Globus pallidus (tissue), 1 donor: ENCODE data around the gene MYLK.
"Not testable (repeated sequence)": the region's sequence is repeated elsewhere in the genome, so short reads cannot be mapped to it uniquely, and the experiment has no call there.

ENCODE experiments used
- DNase-seq: peaks from one replicate; pipeline ENCODE4 v3.0.0-alpha.2; 2015; ENCODE audit warnings: low spot score

Gene MYLK, protein sequence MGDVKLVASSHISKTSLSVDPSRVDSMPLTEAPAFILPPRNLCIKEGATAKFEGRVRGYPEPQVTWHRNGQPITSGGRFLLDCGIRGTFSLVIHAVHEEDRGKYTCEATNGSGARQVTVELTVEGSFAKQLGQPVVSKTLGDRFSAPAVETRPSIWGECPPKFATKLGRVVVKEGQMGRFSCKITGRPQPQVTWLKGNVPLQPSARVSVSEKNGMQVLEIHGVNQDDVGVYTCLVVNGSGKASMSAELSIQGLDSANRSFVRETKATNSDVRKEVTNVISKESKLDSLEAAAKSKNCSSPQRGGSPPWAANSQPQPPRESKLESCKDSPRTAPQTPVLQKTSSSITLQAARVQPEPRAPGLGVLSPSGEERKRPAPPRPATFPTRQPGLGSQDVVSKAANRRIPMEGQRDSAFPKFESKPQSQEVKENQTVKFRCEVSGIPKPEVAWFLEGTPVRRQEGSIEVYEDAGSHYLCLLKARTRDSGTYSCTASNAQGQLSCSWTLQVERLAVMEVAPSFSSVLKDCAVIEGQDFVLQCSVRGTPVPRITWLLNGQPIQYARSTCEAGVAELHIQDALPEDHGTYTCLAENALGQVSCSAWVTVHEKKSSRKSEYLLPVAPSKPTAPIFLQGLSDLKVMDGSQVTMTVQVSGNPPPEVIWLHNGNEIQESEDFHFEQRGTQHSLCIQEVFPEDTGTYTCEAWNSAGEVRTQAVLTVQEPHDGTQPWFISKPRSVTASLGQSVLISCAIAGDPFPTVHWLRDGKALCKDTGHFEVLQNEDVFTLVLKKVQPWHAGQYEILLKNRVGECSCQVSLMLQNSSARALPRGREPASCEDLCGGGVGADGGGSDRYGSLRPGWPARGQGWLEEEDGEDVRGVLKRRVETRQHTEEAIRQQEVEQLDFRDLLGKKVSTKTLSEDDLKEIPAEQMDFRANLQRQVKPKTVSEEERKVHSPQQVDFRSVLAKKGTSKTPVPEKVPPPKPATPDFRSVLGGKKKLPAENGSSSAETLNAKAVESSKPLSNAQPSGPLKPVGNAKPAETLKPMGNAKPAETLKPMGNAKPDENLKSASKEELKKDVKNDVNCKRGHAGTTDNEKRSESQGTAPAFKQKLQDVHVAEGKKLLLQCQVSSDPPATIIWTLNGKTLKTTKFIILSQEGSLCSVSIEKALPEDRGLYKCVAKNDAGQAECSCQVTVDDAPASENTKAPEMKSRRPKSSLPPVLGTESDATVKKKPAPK (N-terminal part only)

DNA sequence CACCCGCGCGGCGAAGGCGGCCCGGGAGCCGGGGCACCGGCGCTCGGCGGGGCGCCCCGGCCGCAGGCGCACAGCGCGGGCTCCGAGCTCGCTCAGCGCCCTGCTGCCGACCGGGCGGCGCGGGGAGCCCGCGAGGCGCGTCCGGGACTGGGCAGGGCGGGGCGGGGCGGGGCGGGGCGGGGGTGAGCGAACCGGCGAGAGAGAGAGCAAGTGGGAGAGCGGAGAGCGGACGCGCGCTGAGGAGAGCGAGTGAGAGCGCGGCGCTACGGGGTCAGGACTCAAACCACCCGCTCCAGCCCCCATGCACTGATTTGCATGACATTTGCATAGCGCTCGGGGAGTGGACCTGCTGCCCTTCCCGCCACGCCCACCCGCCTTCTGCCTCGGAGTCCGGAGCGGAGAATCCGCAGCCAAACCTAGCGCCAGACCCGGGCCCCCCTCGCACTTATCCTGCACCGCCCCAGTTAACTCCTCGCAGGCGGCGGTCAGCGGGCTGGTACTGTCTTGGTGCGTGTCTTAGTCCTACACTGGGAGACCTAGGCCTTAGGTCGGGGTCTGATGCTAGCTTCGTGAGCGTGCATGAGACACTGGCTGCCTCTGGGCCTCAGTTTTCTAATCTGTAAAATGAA is at the start of gene MYLK:
Gene MYLK (minus strand): TSS at position 130 of the 629 bp plus-strand sequence. CDS start 90,491 bp downstream, outside the sequence.
- DNase-seq: peak; percentile 1

DNA sequence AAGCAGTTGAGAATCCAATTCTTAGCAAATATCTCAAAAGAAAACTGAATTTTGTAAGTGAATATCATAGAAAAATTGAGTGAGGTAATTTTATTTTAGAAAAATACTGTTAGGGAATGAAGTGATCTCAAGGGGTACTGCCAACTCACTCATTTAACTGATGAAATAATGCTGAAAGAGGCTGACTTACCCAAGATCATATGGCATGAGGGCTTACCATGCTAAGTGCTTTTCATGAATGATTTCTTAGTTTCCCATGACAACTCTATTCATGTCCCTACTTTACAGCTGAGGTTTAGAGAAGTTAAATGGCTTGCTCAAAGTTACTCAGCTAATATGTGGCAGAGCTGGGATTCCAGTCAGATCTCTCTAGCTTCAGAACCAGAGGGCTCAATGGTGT is 46.3 kb upstream of the MYLK start:
- no peak for DNase-seq

DNA sequence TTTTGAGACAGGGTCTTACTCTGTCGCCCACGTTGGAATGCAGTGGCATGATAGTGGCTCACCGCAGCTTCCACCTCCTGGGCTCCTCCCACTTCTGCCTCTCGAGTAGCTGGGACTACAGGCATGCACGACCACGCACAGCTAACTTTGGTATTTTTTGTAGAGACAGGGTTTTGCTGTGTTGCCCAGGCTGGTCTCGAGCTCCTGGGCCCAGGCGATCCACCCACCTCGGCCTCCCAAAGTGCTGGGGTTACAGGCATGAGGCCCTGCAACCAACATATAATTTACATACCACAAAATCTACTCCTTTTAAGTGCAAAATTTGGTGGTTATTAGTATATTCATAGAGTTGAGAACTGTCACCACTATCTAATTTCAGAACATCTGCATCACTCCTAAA is 45.2 kb upstream of the MYLK start:
- DNase-seq: no peak

DNA sequence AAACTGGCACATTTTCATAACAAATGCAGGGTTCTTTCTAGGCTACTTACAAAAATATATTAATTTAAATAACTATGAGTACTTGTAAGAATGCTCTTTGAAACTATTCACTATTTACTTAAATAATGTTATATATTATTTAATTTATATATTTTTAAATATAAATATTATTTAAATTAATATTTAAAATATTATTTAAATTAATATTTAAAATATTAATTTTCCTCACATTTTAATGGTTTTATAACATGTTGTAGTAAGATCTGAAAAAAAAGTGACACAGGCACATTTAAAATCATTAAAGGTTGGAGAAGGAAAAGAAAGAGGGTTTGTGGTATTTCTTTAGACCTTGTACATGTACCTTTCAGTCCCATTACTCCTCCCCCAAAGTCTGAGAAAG is 42.3 kb upstream of the MYLK start:
- no peak for DNase-seq

DNA sequence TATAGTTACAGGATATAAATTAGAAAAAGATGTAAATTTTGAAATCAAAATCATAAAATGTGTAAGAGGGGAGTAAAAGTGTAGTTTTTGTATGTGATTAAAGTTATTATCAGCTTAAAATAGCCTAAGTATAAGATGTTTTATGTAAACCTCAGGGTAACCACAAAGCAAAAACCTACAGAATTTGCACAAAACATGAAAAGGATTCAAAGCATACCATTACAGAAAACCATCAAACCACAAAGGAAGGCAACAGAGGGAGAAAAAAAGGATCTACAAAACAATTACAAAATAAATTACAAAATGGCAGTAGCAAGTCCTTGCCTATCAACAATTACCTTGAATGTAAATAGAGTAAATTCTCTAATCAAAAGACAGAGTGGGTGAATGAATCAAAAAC is 36.7 kb upstream of the MYLK start:
- DNase-seq: no peak

DNA sequence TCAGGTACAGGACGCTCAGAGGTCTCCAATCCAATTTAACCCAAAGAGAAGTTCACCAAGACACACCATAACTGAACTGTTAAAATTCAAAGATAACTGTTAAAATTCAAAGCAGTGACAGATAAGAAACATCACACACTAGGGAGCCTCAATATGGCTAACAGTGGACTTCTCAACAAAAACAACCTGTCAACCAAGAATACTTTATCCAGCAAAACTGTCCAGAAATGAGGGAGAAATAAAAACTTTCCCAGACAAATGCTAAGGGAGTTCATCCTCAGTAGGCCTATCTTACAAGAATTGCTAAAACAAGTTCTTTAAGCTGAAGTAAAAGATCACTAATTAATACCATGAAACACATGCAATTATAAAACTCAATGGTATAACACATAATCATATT is 36.3 kb upstream of the MYLK start:
- DNase-seq: no peak

DNA sequence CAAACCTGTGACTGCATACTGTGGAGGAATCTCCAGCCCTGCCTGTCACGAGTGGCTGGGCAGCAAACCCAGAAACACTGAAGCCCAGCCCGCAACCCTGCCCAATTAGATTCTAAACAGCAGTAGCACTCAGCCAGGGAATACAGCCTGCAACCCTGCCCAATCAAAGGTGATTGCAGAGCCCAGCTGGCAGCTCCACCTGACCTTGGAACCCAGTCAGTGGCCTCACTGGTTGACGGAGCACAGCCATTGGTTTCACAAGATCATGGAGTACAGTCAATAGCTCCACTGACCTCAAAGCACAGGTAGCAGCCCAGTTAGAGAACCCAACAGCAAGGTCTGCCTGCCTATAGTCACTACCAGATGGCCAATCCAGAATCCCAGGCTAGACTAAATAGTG is 35.2 kb upstream of the MYLK start:
- no peak for DNase-seq

DNA sequence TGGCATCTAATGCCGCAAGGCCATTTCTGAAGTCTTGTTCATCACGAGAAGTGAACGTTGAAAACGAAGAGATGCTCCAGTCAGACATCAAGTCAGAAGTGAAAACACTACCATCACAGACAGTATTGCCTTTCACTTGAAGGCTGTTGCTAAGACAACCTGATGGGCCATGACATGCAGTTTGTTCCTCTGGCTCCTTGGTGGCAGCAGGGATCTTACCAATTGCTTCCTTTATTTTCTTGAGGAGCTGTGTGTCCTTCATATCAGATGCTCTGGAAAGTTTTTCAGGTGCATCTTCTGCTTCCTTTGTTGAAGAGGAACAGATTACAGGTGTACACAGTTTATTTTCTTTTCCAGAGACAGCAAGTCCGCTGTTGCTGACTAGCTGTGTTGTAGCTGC is 30.7 kb upstream of the MYLK start:
- peak; percentile 1 for DNase-seq

DNA sequence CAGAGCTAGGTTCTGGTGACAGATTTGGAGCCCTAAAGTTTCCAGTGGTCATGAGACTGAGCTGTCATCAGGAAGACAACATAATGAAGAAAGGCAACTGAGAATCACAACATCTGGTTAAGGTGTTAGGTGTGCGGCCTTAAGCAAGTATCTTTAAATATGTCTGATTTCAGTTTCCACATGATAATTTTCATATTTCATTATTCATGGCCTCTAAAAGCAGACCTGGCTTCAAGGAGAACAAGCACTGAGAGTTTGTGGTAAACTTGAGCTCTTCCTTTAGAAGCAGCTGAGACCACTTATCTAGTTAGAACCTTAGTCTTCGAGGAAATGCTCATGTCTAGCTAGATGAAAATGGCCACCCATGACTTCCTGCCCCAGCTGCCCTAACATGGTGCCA is 25.7 kb upstream of the MYLK start:
- DNase-seq: no peak

DNA sequence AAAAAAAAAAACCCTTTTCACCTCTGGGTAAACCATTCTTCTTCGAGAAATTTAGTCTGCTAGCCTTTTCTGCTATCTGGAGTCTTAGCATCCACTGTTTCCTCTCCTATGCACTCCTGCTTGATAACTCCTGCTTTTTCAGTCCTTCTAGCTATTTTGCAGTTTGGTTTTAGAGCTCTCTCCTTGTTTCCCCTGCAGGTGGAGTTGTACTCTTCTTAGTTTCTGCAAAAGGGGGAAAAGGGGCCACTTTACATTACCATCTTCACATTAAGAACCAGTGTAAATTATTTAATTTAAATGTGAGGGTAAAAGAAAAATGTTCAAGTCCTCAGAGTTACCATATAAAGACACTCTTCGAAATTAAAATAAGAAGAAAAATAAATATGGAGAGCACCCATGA is 23.6 kb upstream of the MYLK start:
- no peak for DNase-seq

DNA sequence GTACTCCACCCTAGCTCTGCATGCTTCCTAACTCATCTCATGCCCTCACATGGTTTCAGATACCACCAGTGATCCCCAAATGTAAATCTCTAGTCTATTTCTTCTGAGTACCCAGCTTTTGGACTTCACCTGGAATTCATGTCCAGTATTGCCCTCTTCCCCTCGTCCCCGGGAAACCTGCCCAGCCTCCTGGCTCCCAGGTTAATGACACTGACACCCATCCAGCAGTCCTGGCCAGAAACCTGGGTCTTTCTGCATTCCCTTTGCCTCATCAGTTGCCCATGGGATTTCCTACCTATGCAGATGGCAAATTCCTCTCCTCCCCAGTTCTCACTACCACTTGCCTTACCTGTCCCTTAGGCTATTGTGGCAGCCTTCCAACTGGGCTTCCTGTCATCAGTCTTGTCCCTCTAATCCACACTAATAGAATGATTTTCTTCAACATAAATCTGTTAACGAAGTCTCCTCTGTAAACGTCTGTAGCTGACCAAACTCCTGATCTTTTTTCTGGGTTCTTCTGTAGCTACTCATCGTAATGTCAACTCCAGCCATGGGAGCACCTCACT is 15.3 kb upstream of the MYLK start:
- DNase-seq: no peak

DNA sequence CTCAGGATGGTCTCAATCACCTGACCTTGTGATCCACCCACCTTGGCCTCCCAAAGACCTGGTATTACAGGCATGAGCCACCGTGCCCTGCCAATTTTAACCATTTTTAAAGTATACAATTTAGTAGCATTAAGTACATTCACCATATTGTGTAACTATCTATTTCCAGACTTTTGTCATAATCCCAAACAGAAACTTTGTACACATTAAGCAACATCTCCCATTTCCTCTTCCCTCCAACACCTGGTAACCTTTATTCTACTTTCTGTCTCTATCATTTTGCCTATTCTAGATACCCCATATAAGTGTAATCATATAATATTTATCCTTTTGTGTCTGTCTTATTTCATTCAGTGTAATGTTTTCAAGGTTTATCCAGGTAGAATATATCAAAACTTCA is 8.9 kb upstream of the MYLK start:
- DNase-seq: no peak

DNA sequence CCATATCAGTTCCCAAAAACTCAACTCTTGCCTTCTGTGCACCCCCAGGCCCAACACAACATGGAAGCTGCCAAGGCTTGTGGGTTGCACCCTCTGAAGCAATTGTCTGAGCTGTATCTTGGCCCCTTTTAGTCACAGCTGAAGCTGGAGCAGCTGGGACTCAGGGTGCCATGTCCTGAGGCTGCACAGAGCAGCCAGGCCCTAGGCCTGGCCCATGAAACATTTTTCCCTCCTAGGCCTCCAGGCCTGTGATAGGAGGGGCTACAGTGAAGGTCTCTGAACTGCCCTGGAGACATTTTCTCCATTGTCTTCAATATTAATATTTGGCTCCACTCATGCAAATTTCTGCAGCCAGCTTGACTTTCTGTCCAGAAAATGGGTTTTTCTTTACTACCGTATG is 8.1 kb upstream of the MYLK start:
- no peak for DNase-seq

DNA sequence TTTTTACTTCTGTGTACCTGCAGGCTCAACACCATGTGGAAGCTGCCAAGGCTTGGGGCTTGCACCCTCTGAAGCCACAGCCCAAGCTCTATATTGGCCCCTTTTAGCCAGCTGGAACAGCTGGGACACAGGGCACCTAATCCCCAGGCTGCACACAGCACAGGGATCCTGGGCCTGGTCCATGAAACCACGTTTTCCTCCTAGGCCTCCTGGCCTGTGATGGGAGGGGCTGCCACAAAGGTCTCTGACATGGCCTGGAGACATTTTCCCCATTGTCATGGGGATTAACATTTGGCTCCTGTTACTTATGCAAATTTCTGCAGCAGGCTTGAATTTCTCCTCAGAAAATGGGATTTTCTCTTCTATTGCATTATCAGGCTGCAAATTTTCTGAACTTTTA is 6.9 kb upstream of the MYLK start:
- not testable (repeated sequence) for DNase-seq

DNA sequence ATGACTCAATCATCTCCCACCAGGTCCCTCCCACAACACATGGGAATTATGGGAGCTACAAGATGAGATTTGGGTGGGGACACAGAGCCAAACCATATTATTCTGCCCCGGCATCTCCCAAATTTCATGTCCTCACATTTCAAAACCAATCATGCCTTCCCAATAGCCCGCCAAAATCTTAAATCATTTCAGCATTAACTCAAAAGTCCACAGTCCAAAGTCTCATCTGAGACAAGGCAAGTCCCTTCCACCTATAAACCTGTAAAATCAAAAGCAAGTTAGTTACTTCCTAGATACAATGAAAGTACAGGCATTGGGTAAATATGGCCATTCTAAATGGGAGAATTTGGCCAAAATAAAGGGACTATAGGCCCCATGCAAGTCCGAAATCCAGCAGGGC is 6.0 kb upstream of the MYLK start:
- not testable (repeated sequence) for DNase-seq

DNA sequence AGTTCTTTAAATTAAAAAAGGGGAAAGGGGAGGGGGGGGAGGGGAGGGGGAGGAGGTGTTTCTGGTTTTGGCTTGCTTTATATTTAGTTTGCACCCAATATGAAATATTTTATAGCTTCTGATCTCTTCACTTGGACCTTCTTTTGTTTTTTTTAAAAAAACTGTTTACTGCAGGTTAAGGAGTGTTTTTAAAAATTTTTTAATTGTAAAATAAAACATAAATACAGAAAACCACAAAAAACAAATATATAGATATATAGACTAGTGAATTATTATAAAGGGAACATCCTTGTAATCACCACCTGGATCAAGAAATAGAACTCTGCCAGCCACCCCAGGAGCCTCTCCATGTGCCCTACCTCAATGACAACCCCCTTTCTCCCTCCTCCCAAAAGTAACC is 861 bp upstream of the MYLK start:
- no peak for DNase-seq

DNA sequence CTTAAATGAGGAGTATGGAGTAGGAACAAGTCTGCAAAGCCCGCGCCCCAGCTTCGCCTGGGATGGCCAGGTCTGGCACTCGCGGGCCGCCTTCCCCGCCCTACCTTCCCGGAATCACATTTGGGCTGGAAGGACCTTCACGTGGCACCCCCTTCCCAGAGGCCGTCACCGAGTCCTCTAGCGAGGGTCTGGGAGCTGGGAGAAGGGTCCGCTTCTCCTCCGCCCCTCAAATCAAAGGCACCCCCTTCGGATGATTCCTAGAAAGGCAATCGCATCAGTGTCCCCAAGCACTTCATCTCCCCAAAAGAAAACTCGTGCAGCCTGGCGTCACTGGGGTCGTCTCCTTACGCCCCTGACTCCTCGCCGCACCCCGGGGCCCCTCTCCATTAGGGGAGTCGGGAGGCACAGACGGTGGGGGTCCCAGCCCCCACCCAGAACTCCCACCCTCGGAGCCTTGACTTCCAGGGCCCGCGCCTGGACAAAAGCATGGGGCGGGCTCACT is 380 bp downstream of the MYLK start:
- DNase-seq: no peak

DNA sequence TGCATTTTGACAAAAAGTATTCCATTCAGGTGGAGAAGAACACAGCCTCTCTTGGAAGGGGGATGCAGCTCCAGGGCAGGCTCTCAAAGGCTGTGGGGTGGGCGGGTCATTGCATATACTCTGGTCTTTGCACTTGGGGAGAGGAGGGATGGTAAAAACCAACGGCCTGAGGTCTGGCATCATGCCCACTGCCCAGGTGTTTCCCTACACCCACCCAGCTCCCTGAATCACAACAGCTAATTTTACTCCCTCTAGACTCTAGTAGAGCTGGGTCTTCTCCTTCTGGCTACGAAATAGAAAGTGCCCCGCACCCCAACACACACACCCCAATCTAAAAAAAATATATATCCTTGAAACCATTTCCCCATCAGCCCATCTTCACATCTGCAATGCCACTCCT is 1.0 kb downstream of the MYLK start:
- no peak for DNase-seq

DNA sequence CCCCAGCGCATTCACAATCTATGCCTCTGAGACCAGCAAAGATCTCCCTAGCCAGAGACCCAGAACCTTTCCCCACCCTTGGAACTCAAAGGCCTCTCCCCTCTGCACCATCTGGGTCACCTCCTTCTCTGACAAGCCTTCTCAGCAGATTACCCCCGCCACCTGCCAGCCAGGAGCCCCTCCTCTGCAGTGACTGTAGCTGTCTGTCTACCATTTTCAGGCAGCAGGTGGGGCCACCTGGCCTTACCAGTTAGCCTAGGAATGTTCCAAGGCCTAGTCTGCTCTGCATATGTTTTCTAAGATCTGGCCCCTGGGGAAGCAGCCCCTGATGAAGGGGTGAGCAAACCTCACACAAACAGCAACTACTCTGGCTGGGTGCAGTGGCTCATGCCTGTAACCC is 2.4 kb downstream of the MYLK start:
- no peak for DNase-seq

DNA sequence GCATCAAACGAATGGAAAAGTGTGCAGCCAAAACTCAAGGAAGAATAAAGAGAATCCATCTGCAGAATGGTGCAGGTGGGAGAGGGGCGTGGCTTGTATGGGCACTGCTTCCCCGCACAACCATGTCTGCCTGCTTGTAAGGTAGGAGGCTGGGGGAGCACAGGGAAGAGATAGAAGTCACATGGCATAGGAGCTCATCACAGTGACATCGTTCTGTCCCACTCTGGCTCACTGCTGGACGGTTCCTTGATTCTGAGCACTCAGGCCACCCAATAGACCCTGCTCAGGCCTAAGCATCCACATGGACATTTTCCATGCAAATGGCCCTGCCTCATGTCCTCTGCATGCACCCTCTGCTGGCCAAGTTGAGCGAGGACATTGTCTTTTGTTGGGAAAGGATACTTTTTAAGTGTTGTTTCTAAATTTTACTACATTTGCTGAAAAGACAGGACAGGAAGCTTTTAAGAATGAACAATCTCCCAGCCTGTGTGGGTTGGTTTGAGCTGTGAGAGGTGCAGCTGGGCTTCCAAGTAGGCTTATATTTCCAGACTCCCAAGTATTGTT is 3.1 kb downstream of the MYLK start:
- DNase-seq: no peak

DNA sequence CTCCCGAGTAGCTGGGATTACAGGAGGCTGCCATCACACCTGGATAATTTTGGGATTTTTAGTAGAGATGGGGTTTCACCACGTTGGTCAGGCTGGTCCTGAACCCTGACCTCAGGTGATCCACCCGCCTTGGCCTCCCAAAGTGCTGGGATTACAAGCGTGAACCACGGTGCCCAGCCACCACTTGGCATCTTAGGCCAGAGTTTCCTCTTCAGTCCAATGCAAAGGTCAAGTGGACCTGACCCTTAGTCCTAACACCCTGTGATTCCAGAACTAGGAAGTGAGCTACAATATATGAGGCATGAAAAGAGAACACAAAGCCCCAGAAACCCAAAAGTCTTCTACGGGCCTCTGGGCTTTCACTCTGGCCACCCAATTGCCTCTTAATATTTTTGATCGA is 5.3 kb downstream of the MYLK start:
- no peak for DNase-seq
